NT2/D1 (cell line): ENCODE data around the gene RNF180.

Experiments used
- YY1 ChIP-seq: IDR thresholded peaks from 2 replicates; pipeline ENCODE4 v1.6.1; 2011; ENCODE audit not compliant: insufficient read length, insufficient read depth
- ZNF274 ChIP-seq: IDR thresholded peaks from 2 replicates; pipeline ENCODE4 v1.6.1; 2011; ENCODE audit warnings: mild to moderate bottlenecking, low read depth, low read length

GRCh38 chr5:64147379-64147778, 18.3 kb upstream of the RNF180 start:
- TF ChIP-seq YY1 = no peak
- no peak for TF ChIP-seq ZNF274
